Endothelial cell (in vitro differentiated cells): ENCODE results near the gene EP400. TPM values are rescaled to one million over a fixed set of nuclear protein-coding genes. Genes with fewer than 3 reads are reported as not detected.

Experiments used
- DNase-seq: peaks from one replicate; pipeline ENCODE4 v3.0.0; 2021; ENCODE audit warnings: low spot score
- H3K27ac Mint-ChIP-seq: one replicate; pipeline ENCODE4 v1.8.0; 2021; ENCODE audit warnings: mixed read lengths, inconsistent platforms; ENCODE audit not compliant: unreplicated experiment
- H3K27me3 Mint-ChIP-seq: one replicate; pipeline ENCODE4 v1.8.0; 2021; ENCODE audit warnings: mild to moderate bottlenecking, moderate library complexity, mixed read lengths, inconsistent platforms; ENCODE audit not compliant: unreplicated experiment
- H3K36me3 Mint-ChIP-seq: one replicate; pipeline ENCODE4 v1.8.0; 2021; ENCODE audit warnings: mild to moderate bottlenecking, low read depth, mixed read lengths, inconsistent platforms; ENCODE audit not compliant: unreplicated experiment
- H3K4me1 Mint-ChIP-seq: one replicate; pipeline ENCODE4 v1.8.0; 2021; ENCODE audit warnings: mild to moderate bottlenecking, mixed read lengths, inconsistent platforms; ENCODE audit not compliant: unreplicated experiment
- H3K4me3 Mint-ChIP-seq: one replicate; pipeline ENCODE4 v1.8.0; 2021; ENCODE audit warnings: mild to moderate bottlenecking, mixed read lengths, inconsistent platforms; ENCODE audit not compliant: unreplicated experiment
- H3K9me3 Mint-ChIP-seq: one replicate; pipeline ENCODE4 v1.8.0; 2021; ENCODE audit warnings: mixed read lengths, inconsistent platforms; ENCODE audit not compliant: unreplicated experiment
- CTCF ChIP-seq: fragments of 200-600 bp; sonication (generic); IDR thresholded peaks from one replicate; pipeline ENCODE4 v1.5.0; 2021; ENCODE audit warnings: antibody characterized with exemption; ENCODE audit not compliant: unreplicated experiment
- total RNA-seq: library from RNA; stranded (reverse); fragmentation: NEBNext Ultra II Directional; extraction: Animal tissue kit (Norgen Biotek cat#: 25700); gene quantifications from one replicate; pipeline ENCODE4 v1.2.1, GENCODE V29; 2021; ENCODE audit not compliant: unreplicated experiment

EP400 gene
- total RNA-seq, 1 donor from 2014 or later: 66.2 TPM

DNA sequence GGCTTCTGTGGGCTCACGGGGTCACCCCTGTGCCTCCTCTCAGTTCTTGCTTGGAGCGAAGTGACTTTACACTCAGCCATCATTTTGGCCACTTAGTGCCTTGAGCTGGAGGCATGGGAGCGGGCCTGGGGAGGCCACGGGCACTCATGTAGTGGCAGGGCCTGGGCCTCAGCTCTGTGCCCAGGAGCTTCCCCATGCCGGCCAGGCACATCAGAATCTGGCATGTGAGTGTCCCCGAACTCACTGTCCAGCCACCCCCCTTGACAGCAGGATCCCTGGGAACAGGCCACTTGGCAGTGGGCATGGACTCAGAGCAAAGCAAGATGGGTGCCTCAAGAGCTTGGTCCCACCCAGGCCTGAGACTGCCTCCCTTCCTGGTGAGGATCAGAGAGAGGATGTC lies 164.9 kb downstream of the EP400 start:
- Mint-ChIP-seq H3K4me1 (no peaks in the 10 kb centered on the region), H3K36me3 (peaks cover 34% of the 10 kb centered on the region), H3K27ac (no peak overlapping the region), H3K4me3 (no peak overlapping the region), H3K9me3 (no peaks in the 10 kb centered on the region), H3K27me3 (peaks cover 1% of the 10 kb centered on the region)
- DNase-seq: no peak
- no peak for TF ChIP-seq CTCF

DNA sequence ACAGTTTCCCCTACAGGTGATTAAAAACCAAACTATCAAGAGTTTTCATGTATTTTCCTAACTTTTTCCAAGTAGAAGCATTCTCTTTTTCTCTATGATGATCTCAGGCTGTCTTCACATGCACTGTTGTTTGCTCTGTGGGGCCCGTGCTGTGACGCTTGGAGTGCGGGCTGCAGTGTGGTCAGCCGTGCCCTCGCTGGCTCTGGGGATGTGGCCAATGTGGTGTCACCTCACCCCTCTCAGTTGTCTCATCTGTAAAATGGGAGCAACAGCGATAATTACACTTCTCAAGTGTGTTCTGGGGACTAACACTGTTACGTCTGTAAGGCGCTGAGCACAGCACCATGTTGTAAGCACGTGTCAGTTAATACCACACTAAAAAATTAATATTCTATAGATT lies 165.8 kb downstream of the EP400 start:
- DNase-seq: no peak
- Mint-ChIP-seq H3K4me3 (peak overlapping the region; percentile 60), H3K36me3 (peaks cover 30% of the 10 kb centered on the region), H3K9me3 (no peaks in the 10 kb centered on the region), H3K27ac (no peak overlapping the region), H3K27me3 (no peaks in the 10 kb centered on the region), H3K4me1 (no peaks in the 10 kb centered on the region)
- no peak for TF ChIP-seq CTCF

DNA sequence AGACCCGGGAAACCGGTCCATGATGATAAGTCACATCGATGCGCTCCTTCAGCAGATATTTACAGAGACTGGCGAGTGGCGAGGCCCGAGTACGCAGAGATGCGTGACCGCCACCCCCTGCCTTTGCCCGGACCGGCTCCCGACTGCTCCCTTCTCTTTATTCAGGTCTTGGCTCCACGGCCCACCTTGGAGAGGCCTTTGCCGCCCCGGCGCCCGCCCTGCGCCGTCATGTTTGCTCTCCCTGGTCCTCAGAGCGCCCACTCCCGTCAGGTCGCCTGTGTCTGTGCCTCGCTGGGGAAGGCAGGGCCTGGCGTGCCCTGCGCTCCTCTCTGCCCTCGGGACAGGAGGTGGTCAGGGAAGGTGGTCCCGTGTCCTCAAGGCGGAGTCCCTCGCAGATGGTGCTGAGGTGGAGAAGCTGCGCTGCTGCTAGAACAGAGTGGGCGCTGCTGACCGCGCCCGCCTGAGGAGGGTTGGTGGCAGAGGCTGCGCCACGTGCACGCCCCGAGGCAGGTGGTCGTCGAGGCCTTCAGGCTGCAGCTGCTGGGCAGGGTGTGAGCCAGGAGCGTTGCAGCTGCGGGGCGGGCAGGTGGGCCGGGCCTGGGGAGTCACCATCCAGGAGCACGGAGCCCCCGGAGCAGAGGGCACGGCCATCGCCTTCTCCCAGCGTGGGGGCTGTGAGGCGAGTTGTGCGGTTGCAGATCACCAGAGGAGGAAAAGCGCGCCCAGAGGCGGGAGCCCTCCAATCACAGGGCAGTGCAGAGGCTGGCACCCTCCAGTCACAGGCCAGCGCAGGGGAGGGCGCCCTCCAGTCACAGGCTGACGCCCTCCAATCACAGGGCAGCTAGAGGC lies 167.2 kb downstream of the EP400 start:
- Mint-ChIP-seq H3K9me3 (no peaks in the 10 kb centered on the region), H3K4me3 (no peak overlapping the region), H3K27me3 (no peaks in the 10 kb centered on the region), H3K27ac (no peak overlapping the region), H3K4me1 (no peaks in the 10 kb centered on the region), H3K36me3 (peaks cover 22% of the 10 kb centered on the region)
- TF ChIP-seq CTCF: no peak
- DNase-seq: no peak

DNA sequence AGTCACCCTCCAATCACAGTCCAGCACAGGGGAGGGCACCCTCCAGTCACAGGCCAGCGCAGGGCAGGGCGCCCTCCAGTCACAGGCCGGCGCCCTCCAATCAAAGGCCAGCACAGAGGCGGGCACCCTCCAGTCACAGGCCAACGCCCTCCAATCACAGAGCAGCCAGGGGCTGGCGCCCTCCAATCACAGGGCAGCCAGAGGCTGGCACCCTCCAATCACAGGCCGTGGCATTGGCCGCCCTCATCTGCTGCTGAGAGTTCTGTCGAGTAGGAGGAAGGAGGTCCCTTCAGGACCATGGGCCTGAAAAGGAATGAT lies 167.8 kb downstream of the EP400 start:
- no peaks in the 10 kb centered on the region for H3K4me1 Mint-ChIP-seq
- H3K4me3 Mint-ChIP-seq: no peak overlapping the region
- no peak overlapping the region for H3K27ac Mint-ChIP-seq
- peaks cover 22% of the 10 kb centered on the region for H3K36me3 Mint-ChIP-seq
- no peaks in the 10 kb centered on the region for H3K27me3 Mint-ChIP-seq
- DNase-seq: no peak
- no peaks in the 10 kb centered on the region for H3K9me3 Mint-ChIP-seq
- TF ChIP-seq CTCF: no peak

DNA sequence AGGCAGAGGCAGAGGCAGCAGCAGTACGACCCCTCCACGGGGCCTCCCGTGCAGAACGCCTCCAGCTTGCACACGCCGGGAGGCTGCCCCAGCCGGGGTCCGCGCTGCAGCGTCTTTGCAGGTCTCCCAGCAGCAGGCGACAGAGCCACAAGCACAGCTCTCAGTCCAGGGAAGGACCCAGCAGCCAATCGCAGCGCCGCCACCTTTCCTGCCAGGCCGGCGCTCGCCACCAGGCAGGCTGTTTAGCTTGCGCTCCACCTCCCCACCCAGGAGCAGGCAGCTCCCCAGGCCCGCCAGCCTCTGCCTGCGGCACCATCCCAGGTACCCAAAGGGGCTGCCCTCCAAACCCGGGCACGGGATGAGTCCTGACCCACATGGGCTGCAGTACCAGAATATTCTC lies 169.1 kb downstream of the EP400 start:
- Mint-ChIP-seq H3K4me3 (no peak overlapping the region), H3K27me3 (no peaks in the 10 kb centered on the region), H3K9me3 (no peaks in the 10 kb centered on the region), H3K36me3 (peaks cover 16% of the 10 kb centered on the region), H3K4me1 (no peaks in the 10 kb centered on the region), H3K27ac (no peak overlapping the region)
- no peak for DNase-seq
- TF ChIP-seq CTCF: no peak
